IMR-90 (cell line): ENCODE measurements around the gene LSM2. TPM values are rescaled to one million over a fixed set of nuclear protein-coding genes. Genes with fewer than 3 reads are reported as not detected.
A peak's percentile ranks its signal among the peaks of the same experiment; 100 is the strongest.

Source experiments
- ATAC-seq: fragments of 200-7000 bp; cut with Tn5 transposase; 2 replicates; pipeline ENCODE4 v1.9.1; 2020; ENCODE audit warnings: low read depth, mild to moderate bottlenecking, moderate library complexity
- BruUV-seq: library from RNA; stranded (reverse); fragments of 400-500 nt; replicated peaks from 2 replicates; lab custom pipeline; 2021; lab: Mats Ljungman, UMichigan
- CTCF ChIA-PET: fragments of 300-600 bp; formaldehyde crosslinking; extraction: SDS; loops from one replicate; lab custom pipeline; 2021; ENCODE audit warnings: antibody characterized with exemption; lab: Yijun Ruan, JAX
- POLR2A ChIA-PET: fragments of 300-600 bp; sonication (Branson Sonifier 250); formaldehyde crosslinking; loops from one replicate; lab custom pipeline; 2022; ENCODE audit warnings: antibody characterized with exemption; ENCODE audit not compliant: unreplicated experiment; lab: Charles Lee
- DNase-seq: peaks from one replicate; pipeline ENCODE4 v3.0.0; 2013
- H2AFZ ChIP-seq: replicated peaks from 2 replicates; pipeline ENCODE3; 2013; ENCODE audit warnings: low read length, mild to moderate bottlenecking; ENCODE audit not compliant: poor library complexity
- H2AK5ac ChIP-seq: 2 replicates; pipeline ENCODE4 v1.6.1; 2013; ENCODE audit warnings: low read depth, low read length, inconsistent platforms
- H2AK9ac ChIP-seq: replicated peaks from 2 replicates; pipeline ENCODE3; 2013; ENCODE audit warnings: mild to moderate bottlenecking, low read depth, low read length, moderate library complexity; ENCODE audit not compliant: poor library complexity
- H2BK120ac ChIP-seq: 2 replicates; pipeline ENCODE4 v1.6.1; 2013; ENCODE audit warnings: low read depth, low read length, inconsistent platforms
- H2BK15ac ChIP-seq: 3 replicates; pipeline ENCODE4 v1.6.1; 2013; ENCODE audit warnings: low read depth, low read length, inconsistent platforms
- H2BK20ac ChIP-seq: 2 replicates; pipeline ENCODE4 v1.6.1; 2013; ENCODE audit warnings: low read depth, mild to moderate bottlenecking, inconsistent platforms, low read length, moderate library complexity
- H2BK5ac ChIP-seq: 2 replicates; pipeline ENCODE4 v1.6.1; 2013; ENCODE audit warnings: mild to moderate bottlenecking, low read depth, low read length, inconsistent platforms; ENCODE audit not compliant: poor library complexity, severe bottlenecking
- H3K14ac ChIP-seq: replicated peaks from 2 replicates; pipeline ENCODE4 v1.6.1; 2013; ENCODE audit warnings: low read depth, low read length, inconsistent platforms
- H3K18ac ChIP-seq: 2 replicates; pipeline ENCODE4 v1.6.1; 2013; ENCODE audit warnings: low read depth, low read length, control low read depth
- H3K23ac ChIP-seq: 2 replicates; pipeline ENCODE4 v1.6.1; 2013; ENCODE audit warnings: low read depth, low read length, inconsistent platforms
- H3K27ac ChIP-seq: 2 replicates; pipeline ENCODE4 v1.5.1; 2013; ENCODE audit warnings: mild to moderate bottlenecking, control low read depth, low read length; ENCODE audit not compliant: insufficient read depth
- H3K27me3 ChIP-seq: 2 replicates; pipeline ENCODE4 v1.6.1; 2013; ENCODE audit warnings: low read length; ENCODE audit not compliant: control insufficient read depth, insufficient read depth
- H3K36me3 ChIP-seq: 2 replicates; pipeline ENCODE4 v1.6.1; 2013; ENCODE audit warnings: low read length, mixed read lengths; ENCODE audit not compliant: control insufficient read depth, insufficient read depth
- H3K4ac ChIP-seq: 2 replicates; pipeline ENCODE4 v1.6.1; 2013; ENCODE audit warnings: low read depth, low read length, inconsistent platforms
- H3K4me1 ChIP-seq: 2 replicates; pipeline ENCODE4 v1.6.1; 2013; ENCODE audit warnings: low read length, mixed read lengths; ENCODE audit not compliant: control insufficient read depth, insufficient read depth
- H3K4me2 ChIP-seq: 2 replicates; pipeline ENCODE4 v1.6.1; 2013; ENCODE audit warnings: low read depth, mild to moderate bottlenecking, control low read depth, low read length, moderate library complexity
- H3K4me3 ChIP-seq: 2 replicates; pipeline ENCODE4 v1.5.1; 2013; ENCODE audit warnings: low read depth, mild to moderate bottlenecking, control low read depth, low read length, moderate library complexity; ENCODE audit not compliant: insufficient read depth
- H3K56ac ChIP-seq: 2 replicates; pipeline ENCODE4 v1.6.1; 2013; ENCODE audit warnings: low read length, inconsistent platforms; ENCODE audit not compliant: insufficient read depth; ENCODE audit errors: extremely low read depth
- H3K79me1 ChIP-seq, 2 experiments: 2 replicates each; pipeline ENCODE4 v1.6.1; 2013; ENCODE audit warnings: low read length in 2 of 2, inconsistent platforms in 1 of 2, low read depth in 1 of 2
- H3K9ac ChIP-seq: 2 replicates; pipeline ENCODE4 v1.6.1; 2013; ENCODE audit warnings: low read depth, low read length, control low read depth
- H3K9me1 ChIP-seq: 2 replicates; pipeline ENCODE4 v1.6.1; 2013; ENCODE audit warnings: low read length, inconsistent platforms; ENCODE audit not compliant: insufficient read depth
- H3K9me3 ChIP-seq: 2 replicates; pipeline ENCODE4 v1.6.1; 2013; ENCODE audit warnings: low read length; ENCODE audit not compliant: control insufficient read depth, insufficient read depth
- H4K20me1 ChIP-seq: 2 replicates; pipeline ENCODE4 v1.6.1; 2013; ENCODE audit warnings: low read length, inconsistent platforms; ENCODE audit not compliant: insufficient read depth
- H4K5ac ChIP-seq: 2 replicates; pipeline ENCODE4 v1.6.1; 2013; ENCODE audit warnings: mild to moderate bottlenecking, low read depth, low read length, control low read depth
- H4K8ac ChIP-seq, 2 experiments: 2 replicates each; pipeline ENCODE4 v1.6.1; 2013; ENCODE audit warnings: low read depth in 2 of 2, low read length in 2 of 2, control low read depth in 1 of 2, inconsistent platforms in 1 of 2
- H4K91ac ChIP-seq: 2 replicates; pipeline ENCODE4 v1.6.1; 2013; ENCODE audit warnings: low read depth, low read length, inconsistent platforms; ENCODE audit not compliant: insufficient read depth
- BHLHE40 ChIP-seq: fragments of 150-350 bp; IDR thresholded peaks from 2 replicates; pipeline ENCODE4 v1.6.1; 2016; ENCODE audit warnings: mild to moderate bottlenecking, low read depth, low read length
- CHD1 ChIP-seq: IDR thresholded peaks from 2 replicates; pipeline ENCODE4 v1.6.1; 2012; ENCODE audit warnings: low read depth, low read length, improper control_type of control experiment
- FOS ChIP-seq: fragments of 150-350 bp; IDR thresholded peaks from 2 replicates; pipeline ENCODE4 v1.6.1; 2016; ENCODE audit warnings: low read depth, low read length
- MAFK ChIP-seq: IDR thresholded peaks from 2 replicates; pipeline ENCODE4 v1.6.1; 2012; ENCODE audit warnings: low read depth, low read length, improper control_type of control experiment
- MAZ ChIP-seq: IDR thresholded peaks from 2 replicates; pipeline ENCODE4 v1.6.1; 2012; ENCODE audit warnings: low read depth, mild to moderate bottlenecking, low read length, improper control_type of control experiment, moderate library complexity, borderline replicate concordance
- MXI1 ChIP-seq: IDR thresholded peaks from 2 replicates; pipeline ENCODE4 v1.6.1; 2012; ENCODE audit warnings: low read depth, mild to moderate bottlenecking, low read length, moderate library complexity, borderline replicate concordance
- NFE2L2 ChIP-seq: fragments of 150-350 bp; IDR thresholded peaks from 2 replicates; pipeline ENCODE4 v1.6.1; 2016; ENCODE audit warnings: low read depth, mild to moderate bottlenecking, low read length
- POLR2A ChIP-seq: IDR thresholded peaks from 2 replicates; pipeline ENCODE4 v1.6.1; 2012; ENCODE audit warnings: mild to moderate bottlenecking, low read depth, low read length
- RCOR1 ChIP-seq: IDR thresholded peaks from 2 replicates; pipeline ENCODE4 v1.6.1; 2012; ENCODE audit warnings: mild to moderate bottlenecking, low read length, improper control_type of control experiment; ENCODE audit not compliant: insufficient replicate concordance
- RFX5 ChIP-seq: IDR thresholded peaks from 2 replicates; pipeline ENCODE4 v1.8.0; 2012; ENCODE audit warnings: low read depth, mild to moderate bottlenecking, low read length, moderate library complexity
- SMC3 ChIP-seq: fragments of 150-350 bp; IDR thresholded peaks from 2 replicates; pipeline ENCODE4 v1.6.1; 2016; ENCODE audit warnings: low read depth, mild to moderate bottlenecking, antibody characterized with exemption, low read length, moderate library complexity
- WGBS, 2 experiments: methylation state at CpG; one replicate each; pipeline versions ENCODE4 v1.1.5 to v1.1.7; 2013; ENCODE audit warnings: missing lambda C conversion rate in 2 of 2; ENCODE audit not compliant: insufficient read length in 1 of 2; ENCODE audit errors: extremely low coverage in 2 of 2; 5-methylcytosine and 5-hydroxymethylcytosine counted together
- dilution Hi-C: fragments of 300-500 bp; cut with HindIII; formaldehyde crosslinking; loops from one replicate; pipeline ENCODE4 v1.14.3; 2018; ENCODE audit warnings: low sequenced_read_pairs; ENCODE audit not compliant: unreplicated experiment
- in situ Hi-C: fragments of 300-500 bp; cut with MboI; formaldehyde crosslinking; loops from 3 replicates; pipeline ENCODE4 v1.14.3; 2019; ENCODE audit warnings: low sequenced_read_pairs, inconsistent platforms, mixed read lengths
- intact Hi-C: fragments of 100-400 bp; cut with micrococcal nuclease; formaldehyde crosslinking; loops from 2 replicates; pipeline ENCODE4 v1.10.0; 2022
- polyA plus RNA-seq, 3 experiments: library from polyadenylated mRNA; depleted of rRNA; stranded (reverse); fragments of >200 nt; gene quantifications; 2 replicates each; pipeline ENCODE4 v1.2.3, GENCODE V29; 2012; ENCODE audit warnings: low replicate concordance in 1 of 3
- total RNA-seq: library from RNA; depleted of rRNA; stranded (reverse); fragments of >200 nt; gene quantifications from 2 replicates; pipeline ENCODE4 v1.2.3, GENCODE V29; 2012
- TF ChIP-seq, protein P1 (sequence below): fragments of 150-350 bp; IDR thresholded peaks from 2 replicates; pipeline ENCODE4 v1.6.1; 2017; ENCODE audit warnings: mild to moderate bottlenecking, antibody characterized with exemption, low read length, low read depth

Gene LSM2
- total and polyA plus RNA-seq, 2 of the 4 experiments (the other 2 are of a cell fraction): 56.3 to 61.0 TPM

DNA sequence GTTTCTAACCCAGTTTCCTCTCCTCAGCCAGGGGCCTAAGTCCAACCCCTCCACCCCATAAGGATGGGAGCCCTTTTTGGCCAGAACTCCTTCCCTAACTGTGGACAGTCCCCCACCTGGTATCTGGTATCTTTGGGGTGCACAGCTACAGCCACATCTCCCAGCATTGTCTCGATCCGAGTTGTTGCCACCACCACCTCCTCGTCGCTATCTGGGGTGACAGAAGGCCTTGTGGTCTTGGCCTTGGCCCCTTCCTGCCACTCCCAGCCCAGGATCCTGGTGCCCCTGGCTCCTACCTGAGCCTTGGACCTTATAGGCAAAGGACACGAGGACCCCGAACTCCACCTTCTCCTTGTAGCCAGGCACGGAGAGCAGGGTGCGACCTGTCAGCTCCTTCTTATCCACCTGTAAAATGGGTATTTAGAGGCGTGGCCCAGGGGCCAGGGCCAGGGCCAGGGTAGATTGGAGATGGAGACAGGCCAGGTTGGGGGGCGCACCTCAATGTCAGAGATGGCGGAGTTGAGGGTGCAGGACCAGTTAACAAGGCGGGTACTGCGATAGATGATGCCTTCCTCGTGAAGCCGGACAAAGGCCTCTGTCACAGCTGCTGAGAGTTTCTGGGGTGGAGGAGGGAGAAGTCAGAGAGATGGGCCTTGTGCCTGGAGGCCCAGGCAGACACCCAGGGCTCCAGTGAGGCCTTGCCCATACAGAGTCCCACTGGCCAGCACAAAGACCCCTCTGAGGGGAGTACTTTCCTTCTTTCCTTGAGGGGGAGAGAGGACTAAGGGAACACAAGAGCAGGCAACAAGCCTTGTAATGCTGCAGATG lies 22.5 kb downstream of the LSM2 start (continued):
- no peak for TF ChIP-seq MAZ

DNA sequence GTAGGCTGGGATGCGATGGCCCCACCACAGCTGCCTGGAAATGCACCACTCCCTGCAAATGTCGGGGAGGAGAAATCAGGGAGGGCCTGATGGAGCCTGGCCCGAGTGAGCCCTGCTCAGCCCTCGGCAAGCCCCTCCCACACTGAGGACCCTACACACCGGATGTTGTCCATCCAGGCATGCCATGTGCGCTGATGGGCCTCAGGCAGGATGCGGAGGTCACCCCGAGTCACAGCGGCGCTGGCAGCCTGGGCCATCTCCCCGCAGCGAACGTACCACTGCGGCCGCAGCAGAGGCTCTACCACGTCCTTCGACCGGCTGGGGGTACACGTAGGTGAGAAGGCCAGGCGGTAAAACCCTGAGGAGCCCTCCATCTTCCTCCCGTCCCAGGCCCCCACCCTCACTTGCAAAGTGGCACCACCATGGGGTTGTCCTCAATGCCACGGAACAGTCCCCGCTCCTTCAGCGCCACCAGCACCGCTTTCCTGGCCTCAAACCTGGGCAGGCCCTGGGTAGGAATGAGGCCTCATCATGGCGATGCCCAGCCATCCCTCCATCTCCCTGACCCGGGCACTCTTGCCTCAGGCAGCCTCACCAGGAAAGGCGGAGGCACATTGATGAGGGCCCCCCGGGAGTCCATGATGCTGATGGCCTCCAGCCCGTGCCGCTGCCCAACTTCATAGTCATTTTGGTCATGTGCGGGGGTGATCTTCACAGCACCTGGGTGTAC lies 24.5 kb downstream of the LSM2 start:
- in situ Hi-C loops (no loop called here), dilution Hi-C loops (no loop called here)

More for the DNA sequence above, 24.5 kb downstream of the LSM2 start:
- Histone ChIP-seq H3K23ac (no peak overlapping the region), H3K36me3 (peaks cover 71% of the 10 kb centered on the region), H3K9ac (no peak overlapping the region), H2AFZ (no peak overlapping the region), H2AK5ac (no peak overlapping the region), H4K91ac (no peak overlapping the region), H4K8ac (no peak overlapping the region), H2BK15ac (no peak overlapping the region), H3K14ac (no peak overlapping the region), H3K18ac (no peak overlapping the region), H3K4me2 (no peak overlapping the region), H2AK9ac (peak overlapping the region; percentile 28), H4K5ac (no peak overlapping the region), H2BK20ac (no peak overlapping the region), H4K20me1 (no peaks in the 10 kb centered on the region), H2BK120ac (no peak overlapping the region), H3K27me3 (no peaks in the 10 kb centered on the region), H3K4ac (no peak overlapping the region), H2BK5ac (no peak overlapping the region), H3K56ac (no peak overlapping the region), H3K27ac (no peak overlapping the region), H3K79me1 (peaks cover 0 to 9% of the 10 kb centered on the region in 2 experiments; a peak in 1 of 4 replicates), H3K9me3 (no peaks in the 10 kb centered on the region), H3K4me1 (peaks cover 2% of the 10 kb centered on the region), H3K4me3 (no peak overlapping the region), H3K9me1 (0 out of 2 replicates have a peak, but pooled peaks cover 4% of the 10 kb centered on the region)
- ChIA-PET POLR2A (no interaction called here), CTCF (no interaction called here)
- DNase-seq: no peak
- TF ChIP-seq MXI1 (no peak), NFE2L2 (no peak), BHLHE40 (no peak), FOS (no peak), POLR2A (no peak), SMC3 (no peak), MAZ (no peak), MAFK (no peak), RCOR1 (no peak), CHD1 (no peak), RFX5 (no peak)
- TF ChIP-seq, protein P1, sequence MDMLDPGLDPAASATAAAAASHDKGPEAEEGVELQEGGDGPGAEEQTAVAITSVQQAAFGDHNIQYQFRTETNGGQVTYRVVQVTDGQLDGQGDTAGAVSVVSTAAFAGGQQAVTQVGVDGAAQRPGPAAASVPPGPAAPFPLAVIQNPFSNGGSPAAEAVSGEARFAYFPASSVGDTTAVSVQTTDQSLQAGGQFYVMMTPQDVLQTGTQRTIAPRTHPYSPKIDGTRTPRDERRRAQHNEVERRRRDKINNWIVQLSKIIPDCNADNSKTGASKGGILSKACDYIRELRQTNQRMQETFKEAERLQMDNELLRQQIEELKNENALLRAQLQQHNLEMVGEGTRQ: no peak
- intact Hi-C loops: no loop called here
- no peak for ATAC-seq
- BruUV-seq: TSS peak; percentile 57
- 76% methylated on average over 17 of the region's 32 CpGs; no CpG with 5 or more reads in 1 of the 2 experiments for WGBS, 2 experiments
